ENCODE results near the gene CTCF. TPM values are rescaled to one million over a fixed set of nuclear protein-coding genes. Genes with fewer than 3 reads are reported as not detected.

CTCF gene
- total RNA-seq, 1 donor from 2014 or later = 36.0 TPM

- H3K4me1 ChIP-seq = peaks cover 6% of the 10 kb centered on the region
- peaks cover 42% of the 10 kb centered on the region for H3K27me3 ChIP-seq
- no peaks in the 10 kb centered on the region for H3K36me3 ChIP-seq
- intact Hi-C loops (cut with DNase I) = loop anchor here (10.0 kb wide), 1 partner anchor 128 kb away; the partner anchor contains the start of gene RIPOR1
- TF ChIP-seq, protein P1, sequence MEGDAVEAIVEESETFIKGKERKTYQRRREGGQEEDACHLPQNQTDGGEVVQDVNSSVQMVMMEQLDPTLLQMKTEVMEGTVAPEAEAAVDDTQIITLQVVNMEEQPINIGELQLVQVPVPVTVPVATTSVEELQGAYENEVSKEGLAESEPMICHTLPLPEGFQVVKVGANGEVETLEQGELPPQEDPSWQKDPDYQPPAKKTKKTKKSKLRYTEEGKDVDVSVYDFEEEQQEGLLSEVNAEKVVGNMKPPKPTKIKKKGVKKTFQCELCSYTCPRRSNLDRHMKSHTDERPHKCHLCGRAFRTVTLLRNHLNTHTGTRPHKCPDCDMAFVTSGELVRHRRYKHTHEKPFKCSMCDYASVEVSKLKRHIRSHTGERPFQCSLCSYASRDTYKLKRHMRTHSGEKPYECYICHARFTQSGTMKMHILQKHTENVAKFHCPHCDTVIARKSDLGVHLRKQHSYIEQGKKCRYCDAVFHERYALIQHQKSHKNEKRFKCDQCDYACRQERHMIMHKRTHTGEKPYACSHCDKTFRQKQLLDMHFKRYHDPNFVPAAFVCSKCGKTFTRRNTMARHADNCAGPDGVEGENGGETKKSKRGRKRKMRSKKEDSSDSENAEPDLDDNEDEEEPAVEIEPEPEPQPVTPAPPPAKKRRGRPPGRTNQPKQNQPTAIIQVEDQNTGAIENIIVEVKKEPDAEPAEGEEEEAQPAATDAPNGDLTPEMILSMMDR (IDR thresholded peaks at IDR 0.05) = no peak
- peak overlapping the region; percentile 26 for H3K4me3 ChIP-seq
- ATAC-seq = no peak
- no peak overlapping the region for H3K27ac ChIP-seq
- DNase-seq = no peak
- no peaks in the 10 kb centered on the region for H3K9me3 ChIP-seq
Observed at GRCh38 chr16:67653128-67653788, 90.9 kb downstream of the CTCF start.

DNA sequence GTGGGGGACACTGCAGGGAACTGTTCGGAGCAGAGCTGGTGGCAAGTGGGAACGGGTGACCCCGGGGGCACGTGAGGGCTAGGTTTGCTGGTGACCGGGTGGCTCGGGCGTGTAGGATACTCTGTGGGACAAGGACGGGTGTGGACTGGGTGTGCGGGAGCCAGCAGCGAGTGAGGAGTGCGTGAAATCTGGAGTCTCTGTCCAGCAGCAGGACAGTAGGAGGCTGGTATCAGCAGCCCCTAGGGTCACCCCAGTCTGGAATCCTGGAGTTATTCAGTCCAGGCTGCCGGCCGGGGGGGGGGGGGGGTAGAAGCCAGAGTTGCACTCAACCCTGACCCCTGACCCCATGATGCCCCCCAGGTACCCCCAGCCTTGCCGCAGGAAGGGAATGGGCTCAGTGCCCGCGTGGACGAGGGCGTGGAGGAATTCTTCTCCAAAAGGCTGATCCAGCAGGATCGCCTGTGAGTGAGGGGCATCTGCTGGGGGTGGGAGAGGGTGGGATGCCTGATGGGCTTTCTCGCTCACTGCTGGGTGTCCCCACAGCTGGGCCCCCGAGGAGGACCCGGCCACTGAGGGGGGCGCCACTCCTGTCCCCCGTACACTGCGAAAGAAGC lies 91.6 kb downstream of the CTCF start:
- TF ChIP-seq, protein P1 (IDR thresholded peaks at IDR 0.05) = no peak
- no peaks in the 10 kb centered on the region for H3K9me3 ChIP-seq
- H3K36me3 ChIP-seq = no peaks in the 10 kb centered on the region
- no peak overlapping the region for H3K4me3 ChIP-seq
- peaks cover 10% of the 10 kb centered on the region for H3K4me1 ChIP-seq
- no peak for ATAC-seq
- intact Hi-C loops (cut with DNase I) = loop anchor here (10.0 kb wide), 1 partner anchor 129 kb away; the partner anchor contains the start of gene RIPOR1
- H3K27me3 ChIP-seq = peaks cover 38% of the 10 kb centered on the region
- H3K27ac ChIP-seq = no peak overlapping the region
- DNase-seq = no peak

DNA sequence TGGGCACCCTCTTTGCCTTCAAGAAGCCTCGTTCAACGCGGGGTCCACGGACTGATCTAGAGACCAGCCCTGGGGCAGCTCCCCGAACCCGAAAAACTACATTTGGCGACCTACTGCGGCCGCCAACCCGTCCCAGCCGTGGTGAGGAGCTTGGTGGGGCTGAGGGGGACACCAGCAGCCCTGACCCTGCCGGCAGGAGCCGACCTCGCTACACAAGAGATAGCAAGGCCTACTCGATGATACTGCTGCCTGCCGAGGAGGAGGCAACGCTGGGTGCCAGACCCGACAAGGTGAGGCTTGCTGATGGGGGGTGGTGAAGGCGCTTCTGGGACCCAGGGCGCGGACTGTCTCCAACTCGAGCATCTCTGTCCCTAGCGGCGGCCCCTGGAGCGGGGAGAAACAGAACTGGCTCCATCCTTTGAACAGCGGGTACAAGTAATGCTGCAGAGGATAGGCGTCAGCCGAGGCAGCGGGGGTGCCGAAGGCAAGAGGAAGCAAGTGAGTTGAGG lies 92.1 kb downstream of the CTCF start:
- no peaks in the 10 kb centered on the region for H3K9me3 ChIP-seq
- no peaks in the 10 kb centered on the region for H3K36me3 ChIP-seq
- ATAC-seq (no peak), DNase-seq (no peak)
- TF ChIP-seq, protein P1 (IDR thresholded peaks at IDR 0.05) = no peak
- no peak overlapping the region for H3K4me3 ChIP-seq
- H3K4me1 ChIP-seq = peaks cover 13% of the 10 kb centered on the region
- peaks cover 32% of the 10 kb centered on the region for H3K27me3 ChIP-seq
- intact Hi-C loops (cut with DNase I) = loop anchor here (10.0 kb wide), 1 partner anchor 130 kb away; the partner anchor contains the start of gene RIPOR1
- H3K27ac ChIP-seq = no peak overlapping the region

GRCh38 chr16:67655363-67655762 lies 93.0 kb downstream of the CTCF start:
- H3K27ac ChIP-seq = no peak overlapping the region
- peaks cover 25% of the 10 kb centered on the region for H3K27me3 ChIP-seq
- H3K9me3 ChIP-seq = no peaks in the 10 kb centered on the region
- ATAC-seq (no peak), DNase-seq (no peak)
- no peak overlapping the region for H3K4me3 ChIP-seq
- TF ChIP-seq, protein P1 (IDR thresholded peaks at IDR 0.05) = no peak
- intact Hi-C loops (cut with DNase I) = loop anchor here (10.0 kb wide), 1 partner anchor 131 kb away; the partner anchor contains the start of gene RIPOR1
- peaks cover 13% of the 10 kb centered on the region for H3K4me1 ChIP-seq
- H3K36me3 ChIP-seq = no peaks in the 10 kb centered on the region

- peaks cover 18% of the 10 kb centered on the region for H3K4me1 ChIP-seq
- DNase-seq (no peak), ATAC-seq (no peak)
- H3K36me3 ChIP-seq = no peaks in the 10 kb centered on the region
- H3K4me3 ChIP-seq = no peak overlapping the region
- H3K27me3 ChIP-seq = peaks cover 23% of the 10 kb centered on the region
- TF ChIP-seq, protein P1 (IDR thresholded peaks at IDR 0.05) = no peak
- no peak overlapping the region for H3K27ac ChIP-seq
- intact Hi-C loops (cut with DNase I) = loop anchor here (10.0 kb wide), 1 partner anchor 132 kb away; the partner anchor contains the start of gene RIPOR1
- no peaks in the 10 kb centered on the region for H3K9me3 ChIP-seq
Observed at GRCh38 chr16:67656344-67657016, 94.2 kb downstream of the CTCF start.

All from upper lobe of right lung (tissue), 1 donor.